Measurements from ENCODE around the gene PRXL2A. TPM values are rescaled to one million over a fixed set of nuclear protein-coding genes. Genes with fewer than 3 reads are reported as not detected.
"Not testable (repeated sequence)": the region's sequence is repeated elsewhere in the genome, so short reads cannot be mapped to it uniquely, and the experiment has no call there.

PRXL2A gene
- total RNA-seq, 2 experiments from 2014 or later = 17.6 to 17.7 TPM

GRCh38 chr10:80412486-80412885 lies 4.1 kb downstream of the PRXL2A start:
- intact Hi-C loops (cut with micrococcal nuclease) = no loop called here
- CTCF ChIA-PET = interaction anchor here (1.4 to 2.9 kb wide), 2 partner anchors 35 to 93 kb away, joined by 7 to 9 read pairs; no protein-coding TSS in a partner anchor
- H3K27ac Mint-ChIP-seq = no peak overlapping the region
- peak; percentile 31 for DNase-seq
- no peak overlapping the region for H3K4me3 Mint-ChIP-seq
- peaks cover 32% of the 10 kb centered on the region for H3K4me1 Mint-ChIP-seq (ENCODE audit: low read depth)
- H3K27me3 Mint-ChIP-seq (ENCODE audit: low read depth) = no peaks in the 10 kb centered on the region
- H3K9me3 Mint-ChIP-seq = no peaks in the 10 kb centered on the region
- no peaks in the 10 kb centered on the region for H3K36me3 Mint-ChIP-seq (ENCODE audit: low read depth)

GRCh38 chr10:80413271-80413996 lies 5.1 kb downstream of the PRXL2A start:
- no peak overlapping the region for H3K4me3 Mint-ChIP-seq
- H3K4me1 Mint-ChIP-seq (ENCODE audit: low read depth) = peaks cover 27% of the 10 kb centered on the region
- peak; percentile 23 for DNase-seq
- peak overlapping the region; percentile 14 for H3K27ac Mint-ChIP-seq
- no peaks in the 10 kb centered on the region for H3K36me3 Mint-ChIP-seq (ENCODE audit: low read depth)
- CTCF ChIA-PET = interaction anchor here (0.5 to 1.1 kb wide), 2 partner anchors 13 to 35 kb away, joined by 3 to 5 read pairs; no protein-coding TSS in a partner anchor
- no peaks in the 10 kb centered on the region for H3K27me3 Mint-ChIP-seq (ENCODE audit: low read depth)
- H3K9me3 Mint-ChIP-seq = no peaks in the 10 kb centered on the region
- intact Hi-C loops (cut with micrococcal nuclease) = no loop called here

GRCh38 chr10:80414142-80414895 lies 6.0 kb downstream of the PRXL2A start:
- no peaks in the 10 kb centered on the region for H3K27me3 Mint-ChIP-seq (ENCODE audit: low read depth)
- CTCF ChIA-PET = interaction anchor here (1.1 kb wide), 1 partner anchor 36 kb away, joined by 5 read pairs; no protein-coding TSS in a partner anchor
- intact Hi-C loops (cut with micrococcal nuclease) = no loop called here
- H3K9me3 Mint-ChIP-seq = no peaks in the 10 kb centered on the region
- no peaks in the 10 kb centered on the region for H3K36me3 Mint-ChIP-seq (ENCODE audit: low read depth)
- DNase-seq = no peak
- H3K4me3 Mint-ChIP-seq = no peak overlapping the region
- H3K4me1 Mint-ChIP-seq (ENCODE audit: low read depth) = peaks cover 25% of the 10 kb centered on the region
- no peak overlapping the region for H3K27ac Mint-ChIP-seq

GRCh38 chr10:80415734-80416478 lies 7.6 kb downstream of the PRXL2A start:
- no peak overlapping the region for H3K4me3 Mint-ChIP-seq
- H3K27ac Mint-ChIP-seq = no peak overlapping the region
- H3K27me3 Mint-ChIP-seq (ENCODE audit: low read depth) = no peaks in the 10 kb centered on the region
- no peak for DNase-seq
- no peaks in the 10 kb centered on the region for H3K36me3 Mint-ChIP-seq (ENCODE audit: low read depth)
- no peaks in the 10 kb centered on the region for H3K9me3 Mint-ChIP-seq
- CTCF ChIA-PET = interaction anchor here (0.6 kb wide), 1 partner anchor 20 kb away, joined by 3 read pairs; no protein-coding TSS in a partner anchor
- intact Hi-C loops (cut with micrococcal nuclease) = no loop called here
- peaks cover 20% of the 10 kb centered on the region for H3K4me1 Mint-ChIP-seq (ENCODE audit: low read depth)

- Mint-ChIP-seq H3K27ac (no peak overlapping the region), H3K4me3 (no peak overlapping the region), H3K9me3 (no peaks in the 10 kb centered on the region), H3K4me1 (ENCODE audit: low read depth) (peaks cover 19% of the 10 kb centered on the region), H3K27me3 (ENCODE audit: low read depth) (no peaks in the 10 kb centered on the region), H3K36me3 (ENCODE audit: low read depth) (no peaks in the 10 kb centered on the region)
- CTCF ChIA-PET = no interaction called here
- DNase-seq = no peak
- intact Hi-C loops (cut with micrococcal nuclease) = no loop called here
Observed at GRCh38 chr10:80416479-80417098, 8.2 kb downstream of the PRXL2A start.

- CTCF ChIA-PET; DNase-seq; H3K4me3 Mint-ChIP-seq; H3K27me3 Mint-ChIP-seq (ENCODE audit: low read depth); H3K36me3 Mint-ChIP-seq (ENCODE audit: low read depth); H3K27ac Mint-ChIP-seq; H3K9me3 Mint-ChIP-seq; intact Hi-C loops (cut with micrococcal nuclease): not testable (repeated sequence)
- H3K4me1 Mint-ChIP-seq (ENCODE audit: low read depth) = peaks cover 15% of the 10 kb centered on the region
Observed at GRCh38 chr10:80417256-80417655, 8.9 kb downstream of the PRXL2A start.

- CTCF ChIA-PET = interaction anchor here (0.6 to 2.1 kb wide), 4 partner anchors 43 to 176 kb away, joined by 4 to 9 read pairs (median 4); no protein-coding TSS in a partner anchor
- H3K36me3 Mint-ChIP-seq (ENCODE audit: low read depth) = peaks cover 7% of the 10 kb centered on the region
- H3K27ac Mint-ChIP-seq = no peak overlapping the region
- no peaks in the 10 kb centered on the region for H3K27me3 Mint-ChIP-seq (ENCODE audit: low read depth)
- no peaks in the 10 kb centered on the region for H3K9me3 Mint-ChIP-seq
- DNase-seq = no peak
- H3K4me1 Mint-ChIP-seq (ENCODE audit: low read depth) = no peaks in the 10 kb centered on the region
- H3K4me3 Mint-ChIP-seq = no peak overlapping the region
- intact Hi-C loops (cut with micrococcal nuclease) = no loop called here
Observed at GRCh38 chr10:80421050-80421706, 12.8 kb downstream of the PRXL2A start.

GRCh38 chr10:80421707-80422536 lies 13.6 kb downstream of the PRXL2A start:
- no peak for DNase-seq
- intact Hi-C loops (cut with micrococcal nuclease) = no loop called here
- CTCF ChIA-PET = interaction anchor here (0.8 to 2.1 kb wide), 4 partner anchors 22 to 175 kb away, joined by 3 to 9 read pairs (median 4); no protein-coding TSS in a partner anchor
- H3K27ac Mint-ChIP-seq = no peak overlapping the region
- H3K4me1 Mint-ChIP-seq (ENCODE audit: low read depth) = no peaks in the 10 kb centered on the region
- H3K36me3 Mint-ChIP-seq (ENCODE audit: low read depth) = peaks cover 7% of the 10 kb centered on the region
- H3K27me3 Mint-ChIP-seq (ENCODE audit: low read depth) = no peaks in the 10 kb centered on the region
- H3K9me3 Mint-ChIP-seq = no peaks in the 10 kb centered on the region
- no peak overlapping the region for H3K4me3 Mint-ChIP-seq

GRCh38 chr10:80425901-80426300 lies 17.6 kb downstream of the PRXL2A start:
- peaks cover 4% of the 10 kb centered on the region for H3K4me1 Mint-ChIP-seq (ENCODE audit: low read depth)
- H3K27me3 Mint-ChIP-seq (ENCODE audit: low read depth) = no peaks in the 10 kb centered on the region
- intact Hi-C loops (cut with micrococcal nuclease) = no loop called here
- DNase-seq = no peak
- peaks cover 17% of the 10 kb centered on the region for H3K36me3 Mint-ChIP-seq (ENCODE audit: low read depth)
- CTCF ChIA-PET = interaction anchor here (0.5 to 1.7 kb wide), 3 partner anchors 13 to 19 kb away, joined by 3 to 8 read pairs (median 3); no protein-coding TSS in a partner anchor
- no peak overlapping the region for H3K4me3 Mint-ChIP-seq
- no peaks in the 10 kb centered on the region for H3K9me3 Mint-ChIP-seq
- no peak overlapping the region for H3K27ac Mint-ChIP-seq

GRCh38 chr10:80427541-80427940 lies 19.2 kb downstream of the PRXL2A start:
- intact Hi-C loops (cut with micrococcal nuclease) = no loop called here
- CTCF ChIA-PET = interaction anchor here (0.6 kb wide), 1 partner anchor 237 kb away, joined by 5 read pairs; no protein-coding TSS in a partner anchor
- Mint-ChIP-seq H3K9me3 (no peaks in the 10 kb centered on the region), H3K27ac (no peak overlapping the region), H3K27me3 (ENCODE audit: low read depth) (no peaks in the 10 kb centered on the region), H3K36me3 (ENCODE audit: low read depth) (peaks cover 17% of the 10 kb centered on the region), H3K4me1 (ENCODE audit: low read depth) (peaks cover 4% of the 10 kb centered on the region), H3K4me3 (no peak overlapping the region)
- DNase-seq = no peak
